T-helper 1 cell treated with Interleukin-12 subunit alpha and Interleukin-12 subunit beta and Interleukin-4 antibody, amounts not matched to agents 30 μg/mL and 1 μg/mL, for 36 hours (primary cell): ENCODE data around the gene FGF10.

Experiments used
- H3K27ac Mint-ChIP-seq: one replicate; pipeline ENCODE4 v1.8.0; 2021; ENCODE audit warnings: mild to moderate bottlenecking, mixed read lengths
- H3K27me3 Mint-ChIP-seq: one replicate; pipeline ENCODE4 v1.8.0; 2021; ENCODE audit warnings: low read depth, mixed read lengths
- H3K36me3 Mint-ChIP-seq: one replicate; pipeline ENCODE4 v1.8.0; 2021; ENCODE audit warnings: low read depth, mixed read lengths
- H3K4me1 Mint-ChIP-seq: one replicate; pipeline ENCODE4 v1.8.0; 2021; ENCODE audit warnings: low read depth, mixed read lengths
- H3K4me3 Mint-ChIP-seq: one replicate; pipeline ENCODE4 v1.8.0; 2021; ENCODE audit warnings: mild to moderate bottlenecking, moderate library complexity, mixed read lengths
- H3K9me3 Mint-ChIP-seq: one replicate; pipeline ENCODE4 v1.8.0; 2021; ENCODE audit warnings: mixed read lengths

Gene FGF10

GRCh38 chr5:44321144-44321725, 68.0 kb downstream of the FGF10 start:
- no peak overlapping the region for H3K27ac Mint-ChIP-seq
- no peaks in the 10 kb centered on the region for H3K27me3 Mint-ChIP-seq
- no peaks in the 10 kb centered on the region for H3K4me1 Mint-ChIP-seq
- no peak overlapping the region for H3K4me3 Mint-ChIP-seq
- no peaks in the 10 kb centered on the region for H3K36me3 Mint-ChIP-seq
- H3K9me3 Mint-ChIP-seq: peaks cover 4% of the 10 kb centered on the region

GRCh38 chr5:44320188-44320587, 69.0 kb downstream of the FGF10 start:
- Mint-ChIP-seq H3K36me3 (no peaks in the 10 kb centered on the region), H3K27ac (no peak overlapping the region)

GRCh38 chr5:44318883-44319282, 70.3 kb downstream of the FGF10 start:
- H3K4me3 Mint-ChIP-seq: no peak overlapping the region
- H3K4me1 Mint-ChIP-seq: no peaks in the 10 kb centered on the region
- no peaks in the 10 kb centered on the region for H3K36me3 Mint-ChIP-seq
- H3K9me3 Mint-ChIP-seq: peaks cover 4% of the 10 kb centered on the region
- H3K27ac Mint-ChIP-seq: no peak overlapping the region
- no peaks in the 10 kb centered on the region for H3K27me3 Mint-ChIP-seq

More at GRCh38 chr5:44320188-44320587, 69.0 kb downstream of the FGF10 start:
- H3K9me3 Mint-ChIP-seq: peaks cover 4% of the 10 kb centered on the region
- no peaks in the 10 kb centered on the region for H3K27me3 Mint-ChIP-seq
- H3K4me1 Mint-ChIP-seq: no peaks in the 10 kb centered on the region
- H3K4me3 Mint-ChIP-seq: no peak overlapping the region

- H3K36me3 Mint-ChIP-seq: no peaks in the 10 kb centered on the region
- no peaks in the 10 kb centered on the region for H3K27me3 Mint-ChIP-seq
- no peak overlapping the region for H3K4me3 Mint-ChIP-seq
- H3K9me3 Mint-ChIP-seq: peaks cover 5% of the 10 kb centered on the region
- H3K27ac Mint-ChIP-seq: no peak overlapping the region
- no peaks in the 10 kb centered on the region for H3K4me1 Mint-ChIP-seq
Observed at GRCh38 chr5:44312374-44312773, 76.8 kb downstream of the FGF10 start.

- H3K27me3 Mint-ChIP-seq: no peaks in the 10 kb centered on the region
- no peaks in the 10 kb centered on the region for H3K4me1 Mint-ChIP-seq
- no peaks in the 10 kb centered on the region for H3K9me3 Mint-ChIP-seq
- no peaks in the 10 kb centered on the region for H3K36me3 Mint-ChIP-seq
- H3K4me3 Mint-ChIP-seq: no peak overlapping the region
- H3K27ac Mint-ChIP-seq: no peak overlapping the region
Observed at GRCh38 chr5:44300551-44300950, 88.7 kb downstream of the FGF10 start.

- Mint-ChIP-seq H3K9me3 (no peaks in the 10 kb centered on the region), H3K4me3 (no peak overlapping the region), H3K36me3 (no peaks in the 10 kb centered on the region), H3K4me1 (no peaks in the 10 kb centered on the region), H3K27me3 (no peaks in the 10 kb centered on the region), H3K27ac (no peak overlapping the region)
Observed at GRCh38 chr5:44299394-44299793, 89.8 kb downstream of the FGF10 start.

GRCh38 chr5:44294516-44294915, 94.7 kb downstream of the FGF10 start:
- Mint-ChIP-seq H3K9me3 (peaks cover 13% of the 10 kb centered on the region), H3K27ac (no peak overlapping the region), H3K36me3 (no peaks in the 10 kb centered on the region), H3K4me3 (no peak overlapping the region), H3K27me3 (no peaks in the 10 kb centered on the region), H3K4me1 (no peaks in the 10 kb centered on the region)

- Mint-ChIP-seq H3K4me1 (no peaks in the 10 kb centered on the region), H3K27me3 (no peaks in the 10 kb centered on the region), H3K36me3 (no peaks in the 10 kb centered on the region), H3K27ac (no peak overlapping the region), H3K4me3 (no peak overlapping the region), H3K9me3 (peaks cover 16% of the 10 kb centered on the region)
Observed at GRCh38 chr5:44292736-44293135, 96.5 kb downstream of the FGF10 start.

- Mint-ChIP-seq H3K27me3 (no peaks in the 10 kb centered on the region), H3K4me1 (no peaks in the 10 kb centered on the region), H3K4me3 (no peak overlapping the region), H3K27ac (no peak overlapping the region), H3K36me3 (no peaks in the 10 kb centered on the region), H3K9me3 (no peaks in the 10 kb centered on the region)
Observed at GRCh38 chr5:44278469-44278868, 110.8 kb downstream of the FGF10 start.

GRCh38 chr5:44275908-44276307, 113.3 kb downstream of the FGF10 start:
- Mint-ChIP-seq H3K9me3 (no peaks in the 10 kb centered on the region), H3K4me1 (no peaks in the 10 kb centered on the region), H3K36me3 (no peaks in the 10 kb centered on the region), H3K4me3 (no peak overlapping the region), H3K27ac (no peak overlapping the region), H3K27me3 (no peaks in the 10 kb centered on the region)

GRCh38 chr5:44275329-44275728, 113.9 kb downstream of the FGF10 start:
- H3K4me1 Mint-ChIP-seq: no peaks in the 10 kb centered on the region
- no peak overlapping the region for H3K27ac Mint-ChIP-seq
- no peaks in the 10 kb centered on the region for H3K36me3 Mint-ChIP-seq
- no peaks in the 10 kb centered on the region for H3K27me3 Mint-ChIP-seq
- H3K9me3 Mint-ChIP-seq: no peaks in the 10 kb centered on the region
- H3K4me3 Mint-ChIP-seq: no peak overlapping the region

- H3K4me3 Mint-ChIP-seq: no peak overlapping the region
Observed at GRCh38 chr5:44267909-44268308, 121.3 kb downstream of the FGF10 start.

GRCh38 chr5:44266882-44267576, 122.2 kb downstream of the FGF10 start:
- no peaks in the 10 kb centered on the region for H3K4me1 Mint-ChIP-seq
- H3K36me3 Mint-ChIP-seq: no peaks in the 10 kb centered on the region
- no peaks in the 10 kb centered on the region for H3K27me3 Mint-ChIP-seq
- peaks cover 3% of the 10 kb centered on the region for H3K9me3 Mint-ChIP-seq
- H3K27ac Mint-ChIP-seq: no peak overlapping the region
- no peak overlapping the region for H3K4me3 Mint-ChIP-seq

More at GRCh38 chr5:44267909-44268308, 121.3 kb downstream of the FGF10 start:
- Mint-ChIP-seq H3K9me3 (no peaks in the 10 kb centered on the region), H3K27ac (no peak overlapping the region), H3K36me3 (no peaks in the 10 kb centered on the region), H3K4me1 (no peaks in the 10 kb centered on the region), H3K27me3 (no peaks in the 10 kb centered on the region)

GRCh38 chr5:44265713-44266112, 123.5 kb downstream of the FGF10 start:
- no peaks in the 10 kb centered on the region for H3K36me3 Mint-ChIP-seq
- no peaks in the 10 kb centered on the region for H3K4me1 Mint-ChIP-seq
- H3K27me3 Mint-ChIP-seq: no peaks in the 10 kb centered on the region
- H3K4me3 Mint-ChIP-seq: no peak overlapping the region
- no peak overlapping the region for H3K27ac Mint-ChIP-seq
- peaks cover 3% of the 10 kb centered on the region for H3K9me3 Mint-ChIP-seq

GRCh38 chr5:44260793-44261192, 128.4 kb downstream of the FGF10 start:
- Mint-ChIP-seq H3K9me3 (peaks cover 3% of the 10 kb centered on the region), H3K27me3 (no peaks in the 10 kb centered on the region), H3K4me3 (no peak overlapping the region), H3K4me1 (no peaks in the 10 kb centered on the region), H3K36me3 (no peaks in the 10 kb centered on the region), H3K27ac (no peak overlapping the region)
